HL-60 (cell line): ENCODE results near the gene SELENOP.

Experiments
- DNase-seq, 2 experiments: peaks; one replicate each; pipeline ENCODE4 v3.0.0-alpha.2; 2010 to 2020; ENCODE audit warnings: low read depth in 1 of 2, low spot score in 1 of 2
- H3K27ac ChIP-seq: fragments of 250-450 bp; sonication (Bioruptor Pico); replicated peaks from 2 replicates; pipeline ENCODE4 v1.5.1; 2020; ENCODE audit warnings: mild to moderate bottlenecking, moderate library complexity
- H3K27me3 ChIP-seq: fragments of 250-450 bp; sonication (Bioruptor Pico); 2 replicates; pipeline ENCODE4 v1.5.1; 2021; ENCODE audit warnings: mild to moderate bottlenecking, moderate library complexity; ENCODE audit not compliant: insufficient read depth, poor library complexity, severe bottlenecking
- H3K4me3 ChIP-seq: replicated peaks from 2 replicates; pipeline ENCODE4 v1.5.1; 2011; ENCODE audit warnings: mild to moderate bottlenecking, control low read depth, low read length; ENCODE audit not compliant: insufficient read depth
- GABPA ChIP-seq: IDR thresholded peaks from 2 replicates; pipeline ENCODE4 v1.6.1; 2012; ENCODE audit warnings: low read depth
- POLR2AphosphoS5 ChIP-seq: IDR thresholded peaks from 2 replicates; pipeline ENCODE4 v1.6.1; 2012; ENCODE audit warnings: low read depth
- SPI1 ChIP-seq: IDR thresholded peaks from 2 replicates; pipeline ENCODE4 v1.6.1; 2012; ENCODE audit warnings: low read depth, mild to moderate bottlenecking, borderline replicate concordance
- TF ChIP-seq, protein P1 (sequence below): IDR thresholded peaks from one replicate; pipeline ENCODE4 v1.5.1; 2011; ENCODE audit warnings: low read length, control low read depth, inconsistent platforms; ENCODE audit not compliant: insufficient read depth
- TF ChIP-seq, protein P2 (sequence below): IDR thresholded peaks from 2 replicates; pipeline ENCODE4 v1.6.1; 2012; ENCODE audit warnings: low read depth; ENCODE audit not compliant: insufficient replicate concordance

SELENOP gene

DNA sequence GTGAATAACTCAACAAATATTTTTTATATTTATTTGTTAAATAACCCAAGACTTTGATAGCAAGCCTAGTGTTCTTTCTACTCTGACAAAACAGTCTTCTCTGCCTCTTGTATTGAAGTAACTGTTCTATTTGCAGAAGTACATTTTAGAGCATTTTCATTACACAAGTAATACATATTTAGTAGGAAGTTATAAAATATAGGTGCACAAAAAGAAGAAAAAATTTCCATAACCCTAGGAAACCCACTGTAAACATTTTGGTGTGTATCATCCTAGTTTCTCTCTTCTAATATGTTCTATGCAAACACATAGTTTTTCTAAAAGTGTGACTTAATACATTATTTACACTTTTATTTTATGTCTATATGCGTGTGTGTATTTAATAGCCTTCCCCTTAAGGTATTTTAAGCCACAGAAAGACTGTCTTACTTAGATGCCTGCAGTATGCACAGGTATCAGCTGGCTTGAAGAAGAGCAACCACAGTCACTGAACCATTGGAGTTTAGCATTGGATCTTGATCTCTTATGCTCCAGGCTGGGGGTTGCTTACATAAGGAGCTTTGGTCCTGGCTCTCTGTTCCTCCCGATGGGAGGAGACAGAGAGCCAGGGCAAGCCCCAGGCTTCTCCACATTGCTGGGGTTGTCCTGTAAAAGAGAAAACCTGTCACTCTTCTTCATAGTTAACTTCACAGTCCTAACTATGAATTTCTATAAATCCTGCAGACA lies 3.8 kb downstream of the SELENOP start:
- Histone ChIP-seq H3K4me3 (no peak overlapping the region), H3K27me3 (no peaks in the 10 kb centered on the region), H3K27ac (no peak overlapping the region)
- DNase-seq: no peak
- TF ChIP-seq, protein P1, sequence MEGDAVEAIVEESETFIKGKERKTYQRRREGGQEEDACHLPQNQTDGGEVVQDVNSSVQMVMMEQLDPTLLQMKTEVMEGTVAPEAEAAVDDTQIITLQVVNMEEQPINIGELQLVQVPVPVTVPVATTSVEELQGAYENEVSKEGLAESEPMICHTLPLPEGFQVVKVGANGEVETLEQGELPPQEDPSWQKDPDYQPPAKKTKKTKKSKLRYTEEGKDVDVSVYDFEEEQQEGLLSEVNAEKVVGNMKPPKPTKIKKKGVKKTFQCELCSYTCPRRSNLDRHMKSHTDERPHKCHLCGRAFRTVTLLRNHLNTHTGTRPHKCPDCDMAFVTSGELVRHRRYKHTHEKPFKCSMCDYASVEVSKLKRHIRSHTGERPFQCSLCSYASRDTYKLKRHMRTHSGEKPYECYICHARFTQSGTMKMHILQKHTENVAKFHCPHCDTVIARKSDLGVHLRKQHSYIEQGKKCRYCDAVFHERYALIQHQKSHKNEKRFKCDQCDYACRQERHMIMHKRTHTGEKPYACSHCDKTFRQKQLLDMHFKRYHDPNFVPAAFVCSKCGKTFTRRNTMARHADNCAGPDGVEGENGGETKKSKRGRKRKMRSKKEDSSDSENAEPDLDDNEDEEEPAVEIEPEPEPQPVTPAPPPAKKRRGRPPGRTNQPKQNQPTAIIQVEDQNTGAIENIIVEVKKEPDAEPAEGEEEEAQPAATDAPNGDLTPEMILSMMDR: no peak
- TF ChIP-seq GABPA: no peak
- no peak for TF ChIP-seq SPI1

DNA sequence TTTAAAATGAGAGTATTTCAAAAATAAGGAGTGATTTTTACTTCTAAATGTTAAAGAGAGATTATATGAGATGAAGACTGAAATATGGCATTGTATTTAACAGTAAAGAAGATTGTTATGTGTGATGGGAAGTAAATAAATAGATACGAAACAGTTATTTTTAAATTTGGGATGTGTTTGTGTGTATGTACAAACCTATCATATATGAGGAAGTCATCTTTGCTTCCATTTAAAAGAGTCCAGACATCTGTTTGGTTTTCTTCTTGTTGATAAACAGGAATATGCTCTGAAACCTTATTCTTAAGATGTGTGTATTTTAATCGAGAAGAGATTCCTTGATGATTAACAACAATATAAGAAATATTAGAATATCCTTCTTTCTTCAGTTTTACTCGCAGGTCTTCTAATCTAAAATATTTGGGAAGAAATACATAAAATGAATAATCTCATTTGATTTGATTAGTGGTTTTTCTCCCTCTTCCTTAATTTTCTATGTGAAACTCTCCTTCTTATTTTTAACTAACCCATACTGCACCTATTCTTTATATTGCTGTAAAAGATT lies 4.9 kb downstream of the SELENOP start:
- TF ChIP-seq, protein P2, sequence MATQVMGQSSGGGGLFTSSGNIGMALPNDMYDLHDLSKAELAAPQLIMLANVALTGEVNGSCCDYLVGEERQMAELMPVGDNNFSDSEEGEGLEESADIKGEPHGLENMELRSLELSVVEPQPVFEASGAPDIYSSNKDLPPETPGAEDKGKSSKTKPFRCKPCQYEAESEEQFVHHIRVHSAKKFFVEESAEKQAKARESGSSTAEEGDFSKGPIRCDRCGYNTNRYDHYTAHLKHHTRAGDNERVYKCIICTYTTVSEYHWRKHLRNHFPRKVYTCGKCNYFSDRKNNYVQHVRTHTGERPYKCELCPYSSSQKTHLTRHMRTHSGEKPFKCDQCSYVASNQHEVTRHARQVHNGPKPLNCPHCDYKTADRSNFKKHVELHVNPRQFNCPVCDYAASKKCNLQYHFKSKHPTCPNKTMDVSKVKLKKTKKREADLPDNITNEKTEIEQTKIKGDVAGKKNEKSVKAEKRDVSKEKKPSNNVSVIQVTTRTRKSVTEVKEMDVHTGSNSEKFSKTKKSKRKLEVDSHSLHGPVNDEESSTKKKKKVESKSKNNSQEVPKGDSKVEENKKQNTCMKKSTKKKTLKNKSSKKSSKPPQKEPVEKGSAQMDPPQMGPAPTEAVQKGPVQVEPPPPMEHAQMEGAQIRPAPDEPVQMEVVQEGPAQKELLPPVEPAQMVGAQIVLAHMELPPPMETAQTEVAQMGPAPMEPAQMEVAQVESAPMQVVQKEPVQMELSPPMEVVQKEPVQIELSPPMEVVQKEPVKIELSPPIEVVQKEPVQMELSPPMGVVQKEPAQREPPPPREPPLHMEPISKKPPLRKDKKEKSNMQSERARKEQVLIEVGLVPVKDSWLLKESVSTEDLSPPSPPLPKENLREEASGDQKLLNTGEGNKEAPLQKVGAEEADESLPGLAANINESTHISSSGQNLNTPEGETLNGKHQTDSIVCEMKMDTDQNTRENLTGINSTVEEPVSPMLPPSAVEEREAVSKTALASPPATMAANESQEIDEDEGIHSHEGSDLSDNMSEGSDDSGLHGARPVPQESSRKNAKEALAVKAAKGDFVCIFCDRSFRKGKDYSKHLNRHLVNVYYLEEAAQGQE: no peak
- TF ChIP-seq, protein P1: no peak
- no peak for TF ChIP-seq GABPA
- TF ChIP-seq POLR2AphosphoS5: no peak
- TF ChIP-seq SPI1: no peak

DNA sequence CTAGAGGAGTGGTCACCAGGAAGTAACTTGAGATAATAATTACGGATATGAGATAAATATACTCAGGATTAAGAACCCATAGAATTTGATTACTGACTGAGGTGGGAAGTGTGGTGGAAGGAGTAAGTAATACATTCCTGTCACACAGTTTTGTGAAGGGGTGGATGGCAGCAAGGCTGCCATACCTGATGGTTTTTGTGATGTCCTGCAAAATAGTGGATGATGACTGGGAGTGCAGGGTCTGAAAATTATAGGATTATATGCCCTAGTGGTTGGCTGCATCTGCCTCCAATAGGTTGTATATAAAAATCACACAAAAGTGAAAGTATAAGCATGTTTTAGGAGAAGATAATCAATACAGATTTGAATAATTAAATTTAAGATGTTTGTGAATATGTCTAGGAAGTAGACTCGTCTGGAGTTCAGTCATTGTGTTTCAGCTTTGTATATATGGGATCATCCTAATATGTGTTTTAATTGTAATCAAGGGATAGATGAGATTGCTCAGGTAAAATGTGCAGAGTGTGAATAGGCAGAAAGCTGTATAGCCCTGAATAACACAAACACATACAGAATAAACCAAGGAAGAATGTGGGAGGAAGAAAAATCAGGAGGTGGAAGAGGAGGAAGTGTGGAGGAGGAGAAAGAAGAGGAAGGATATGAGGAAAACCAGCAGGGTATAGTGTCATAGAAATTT lies 5.5 kb downstream of the SELENOP start:
- no peaks in the 10 kb centered on the region for H3K27me3 ChIP-seq

More for the DNA sequence above, 4.9 kb downstream of the SELENOP start:
- Histone ChIP-seq H3K4me3 (no peak overlapping the region), H3K27me3 (no peaks in the 10 kb centered on the region), H3K27ac (no peak overlapping the region)
- no peak for DNase-seq

More for the DNA sequence above, 5.5 kb downstream of the SELENOP start:
- DNase-seq: no peak
- H3K4me3 ChIP-seq: no peak overlapping the region
- no peak for TF ChIP-seq GABPA
- no peak for TF ChIP-seq POLR2AphosphoS5
- TF ChIP-seq, protein P1: no peak
- no peak for TF ChIP-seq SPI1
- TF ChIP-seq, protein P2: no peak
- H3K27ac ChIP-seq: no peak overlapping the region
